ENCODE data around the gene LIN7C.
"Not testable (repeated sequence)": the region's sequence is repeated elsewhere in the genome, so short reads cannot be mapped to it uniquely, and the experiment has no call there.

Gene LIN7C

GRCh38 chr11:27506200-27507182 is at the start of gene LIN7C:
Gene LIN7C (minus strand): TSS chr11:27506769. CDS start chr11:27506752, 17 bp downstream.
- DNase-seq (ENCODE audit: low read depth, low spot score), result peak; percentile 98

GRCh38 chr11:27555264-27555663 is 48.7 kb upstream of the LIN7C start:
- DNase-seq (ENCODE audit: low read depth, low spot score), result no peak

- DNase-seq (ENCODE audit: low read depth, low spot score), result peak; percentile 86
These were observed 46.6 kb upstream of the LIN7C start for GRCh38 chr11:27553186-27553585.

- no peak for DNase-seq (ENCODE audit: low read depth, low spot score)
These were observed 45.8 kb upstream of the LIN7C start for GRCh38 chr11:27552341-27552740.

GRCh38 chr11:27551127-27551526 is 44.6 kb upstream of the LIN7C start:
- DNase-seq (ENCODE audit: low read depth, low spot score), result no peak

GRCh38 chr11:27545946-27546345 is 39.4 kb upstream of the LIN7C start:
- no peak for DNase-seq (ENCODE audit: low read depth, low spot score)

- DNase-seq (ENCODE audit: low read depth, low spot score), result no peak
These were observed 38.5 kb upstream of the LIN7C start for GRCh38 chr11:27545035-27545434.

- DNase-seq (ENCODE audit: low read depth, low spot score), result no peak
These were observed 35.2 kb upstream of the LIN7C start for GRCh38 chr11:27541790-27542189.

- no peak for DNase-seq (ENCODE audit: low read depth, low spot score)
These were observed 33.5 kb upstream of the LIN7C start for GRCh38 chr11:27540051-27540450.

GRCh38 chr11:27535103-27535502 is 28.5 kb upstream of the LIN7C start:
- DNase-seq (ENCODE audit: low read depth, low spot score), result no peak

GRCh38 chr11:27532652-27533325 is 26.2 kb upstream of the LIN7C start:
- no peak for DNase-seq (ENCODE audit: low read depth, low spot score)

GRCh38 chr11:27528712-27529111 is 22.1 kb upstream of the LIN7C start:
- DNase-seq (ENCODE audit: low read depth, low spot score), result no peak

- DNase-seq (ENCODE audit: low read depth, low spot score), result no peak
These were observed 20.0 kb upstream of the LIN7C start for GRCh38 chr11:27526535-27526934.

- no peak for DNase-seq (ENCODE audit: low read depth, low spot score)
These were observed 19.4 kb upstream of the LIN7C start for GRCh38 chr11:27525824-27526516.

- DNase-seq (ENCODE audit: low read depth, low spot score), result peak; percentile 56
These were observed 17.6 kb upstream of the LIN7C start for GRCh38 chr11:27524155-27524554.

- no peak for DNase-seq (ENCODE audit: low read depth, low spot score)
These were observed 13.7 kb upstream of the LIN7C start for GRCh38 chr11:27520226-27520625.

GRCh38 chr11:27518518-27518917 is 11.9 kb upstream of the LIN7C start:
- no peak for DNase-seq (ENCODE audit: low read depth, low spot score)

GRCh38 chr11:27517490-27517889 is 10.9 kb upstream of the LIN7C start:
- DNase-seq (ENCODE audit: low read depth, low spot score), result not testable (repeated sequence)

- peak; percentile 89 for DNase-seq (ENCODE audit: low read depth, low spot score)
These were observed 8.0 kb upstream of the LIN7C start for GRCh38 chr11:27514558-27514957.

- DNase-seq (ENCODE audit: low read depth, low spot score), result no peak
These were observed 7.5 kb upstream of the LIN7C start for GRCh38 chr11:27514076-27514475.

GRCh38 chr11:27513389-27513788 is 6.8 kb upstream of the LIN7C start:
- no peak for DNase-seq (ENCODE audit: low read depth, low spot score)

GRCh38 chr11:27512238-27512637 is 5.7 kb upstream of the LIN7C start:
- DNase-seq (ENCODE audit: low read depth, low spot score), result no peak
